Loucy (cell line): ENCODE data around the gene NFE2.
"Not testable (repeated sequence)": the region's sequence is repeated elsewhere in the genome, so short reads cannot be mapped to it uniquely, and the experiment has no call there.

Experiments
- H2AFZ ChIP-seq: fragments of 200-600 bp; sonication (generic); 2 replicates; pipeline ENCODE4 v1.6.0; 2016; ENCODE audit warnings: antibody characterized with exemption, mild to moderate bottlenecking, low read length, moderate library complexity
- H3F3A ChIP-seq: fragments of 200-600 bp; 2 replicates; pipeline ENCODE4 v1.6.0; 2016; ENCODE audit warnings: antibody characterized with exemption, low read depth, mild to moderate bottlenecking
- H3K27me3 ChIP-seq: fragments of 200-600 bp; sonication (generic); 2 replicates; pipeline ENCODE4 v1.6.1; 2014; ENCODE audit warnings: low read length, mild to moderate bottlenecking; ENCODE audit not compliant: insufficient read depth, poor library complexity, severe bottlenecking
- H3K36me3 ChIP-seq: fragments of 200-600 bp; sonication (generic); 2 replicates; pipeline ENCODE4 v1.6.1; 2016; ENCODE audit warnings: low read length; ENCODE audit not compliant: insufficient read depth
- H3K4me1 ChIP-seq: fragments of 200-600 bp; sonication (generic); 2 replicates; pipeline ENCODE4 v1.5.1; 2014; ENCODE audit warnings: low read length, mild to moderate bottlenecking; ENCODE audit not compliant: insufficient read depth, poor library complexity, severe bottlenecking
- H3K4me2 ChIP-seq: fragments of 200-600 bp; sonication (generic); 2 replicates; pipeline ENCODE4 v1.6.0; 2014; ENCODE audit warnings: antibody characterized with exemption, low read length, low read depth, mild to moderate bottlenecking; ENCODE audit not compliant: poor library complexity, severe bottlenecking
- H3K4me3 ChIP-seq: fragments of 200-600 bp; sonication (generic); 2 replicates; pipeline ENCODE4 v1.5.1; 2014; ENCODE audit warnings: low read length, mild to moderate bottlenecking, mixed read lengths; ENCODE audit not compliant: poor library complexity, severe bottlenecking
- H3K79me2 ChIP-seq: fragments of 200-600 bp; sonication (generic); 2 replicates; pipeline ENCODE4 v1.6.1; 2014; ENCODE audit warnings: low read length; ENCODE audit not compliant: insufficient read depth
- H3K9ac ChIP-seq: fragments of 200-600 bp; sonication (generic); 2 replicates; pipeline ENCODE4 v1.6.0; 2014; ENCODE audit warnings: mild to moderate bottlenecking, low read depth, low read length, moderate library complexity; ENCODE audit not compliant: poor library complexity, severe bottlenecking
- H3K9me2 ChIP-seq: fragments of 200-600 bp; sonication (generic); replicated peaks from 2 replicates; pipeline ENCODE4 v1.6.1; 2016; ENCODE audit warnings: low read depth, low read length, mixed read lengths
- H3K9me3 ChIP-seq: fragments of 200-600 bp; sonication (generic); 2 replicates; pipeline ENCODE4 v1.6.1; 2014; ENCODE audit warnings: mild to moderate bottlenecking, antibody characterized with exemption, low read length, low read depth; ENCODE audit not compliant: insufficient read depth
- H4K20me1 ChIP-seq: fragments of 200-600 bp; sonication (generic); 2 replicates; pipeline ENCODE4 v1.6.0; 2014; ENCODE audit warnings: antibody characterized with exemption, low read length, mild to moderate bottlenecking; ENCODE audit not compliant: insufficient read depth, poor library complexity, severe bottlenecking
- CTCF ChIP-seq: fragments of 200-600 bp; sonication (generic); conservative IDR thresholded peaks from 2 replicates; pipeline ENCODE4 v1.5.1; 2014; ENCODE audit warnings: mild to moderate bottlenecking, antibody characterized with exemption, low read length
- EZH2phosphoT487 ChIP-seq: fragments of 200-600 bp; IDR thresholded peaks from 2 replicates; pipeline ENCODE4 v1.6.1; 2018; ENCODE audit warnings: antibody characterized with exemption, mild to moderate bottlenecking, moderate library complexity, borderline replicate concordance

Gene NFE2

GRCh38 chr12:54286042-54287030 is 14.5 kb downstream of the NFE2 start:
- Histone ChIP-seq H3K9ac (peak overlapping the region; percentile 93), H3K4me3 (peak overlapping the region; percentile 76), H3K27me3 (peaks cover 10% of the 10 kb centered on the region), H3K36me3 (peaks cover 77% of the 10 kb centered on the region), H2AFZ (no peak overlapping the region), H3F3A (peaks cover 48% of the 10 kb centered on the region), H3K9me3 (no peaks in the 10 kb centered on the region), H4K20me1 (peaks cover 78% of the 10 kb centered on the region), H3K4me2 (peak overlapping the region; percentile 96), H3K4me1 (peaks cover 35% of the 10 kb centered on the region), H3K9me2 (no peaks in the 10 kb centered on the region), H3K79me2 (peaks cover 90% of the 10 kb centered on the region)
- no peak for TF ChIP-seq CTCF
- no peak for TF ChIP-seq EZH2phosphoT487

GRCh38 chr12:54285150-54286041 is 15.4 kb downstream of the NFE2 start:
- H3K4me3 ChIP-seq: peak overlapping the region; percentile 76
- H3F3A ChIP-seq: peaks cover 44% of the 10 kb centered on the region
- no peaks in the 10 kb centered on the region for H3K9me3 ChIP-seq
- peaks cover 84% of the 10 kb centered on the region for H4K20me1 ChIP-seq
- peaks cover 90% of the 10 kb centered on the region for H3K79me2 ChIP-seq
- H3K9me2 ChIP-seq: no peaks in the 10 kb centered on the region
- peak overlapping the region; percentile 93 for H3K9ac ChIP-seq
- H3K4me2 ChIP-seq: peak overlapping the region; percentile 96
- no peak overlapping the region for H2AFZ ChIP-seq
- peaks cover 74% of the 10 kb centered on the region for H3K36me3 ChIP-seq
- H3K27me3 ChIP-seq: peaks cover 17% of the 10 kb centered on the region
- peaks cover 35% of the 10 kb centered on the region for H3K4me1 ChIP-seq
- peak; percentile 56 for TF ChIP-seq CTCF
- TF ChIP-seq EZH2phosphoT487: no peak

GRCh38 chr12:54284070-54284780 is 16.6 kb downstream of the NFE2 start:
- not testable (repeated sequence) for H3K9me3 ChIP-seq, H2AFZ ChIP-seq, H3K9me2 ChIP-seq
- H3K27me3 ChIP-seq: peaks cover 18% of the 10 kb centered on the region
- peaks cover 35% of the 10 kb centered on the region for H3K4me1 ChIP-seq
- H3K4me2 ChIP-seq: peak overlapping the region; percentile 96
- H3F3A ChIP-seq: peaks cover 35% of the 10 kb centered on the region
- peak overlapping the region; percentile 76 for H3K4me3 ChIP-seq
- H3K79me2 ChIP-seq: peaks cover 88% of the 10 kb centered on the region
- H3K36me3 ChIP-seq: peaks cover 74% of the 10 kb centered on the region
- peak overlapping the region; percentile 93 for H3K9ac ChIP-seq
- H4K20me1 ChIP-seq: peaks cover 77% of the 10 kb centered on the region
